Keratinocyte (primary cell): ENCODE measurements around the gene FAM156B.
"Not testable (repeated sequence)": the region's sequence is repeated elsewhere in the genome, so short reads cannot be mapped to it uniquely, and the experiment has no call there.

ENCODE experiments used
- EZH2 ChIP-seq: IDR thresholded peaks from one replicate; pipeline ENCODE4 v1.6.1; 2012; ENCODE audit warnings: inconsistent platforms, mild to moderate bottlenecking, low read length, moderate library complexity
- TF ChIP-seq, protein P1 (sequence below), 3 experiments: IDR thresholded peaks in 1 of 3; conservative IDR thresholded peaks in 1 of 3; optimal IDR thresholded peaks in 1 of 3; 2 replicates in 2 of 3; 3 replicates in 1 of 3; pipeline versions ENCODE3 to v1.5.1; 2011; ENCODE audit warnings: low read length in 3 of 3, mild to moderate bottlenecking in 3 of 3, moderate library complexity in 2 of 3, control low read depth in 1 of 3, inconsistent platforms in 1 of 3; ENCODE audit not compliant: insufficient read depth in 2 of 3; ENCODE audit errors: extremely low read depth in 1 of 3

DNA sequence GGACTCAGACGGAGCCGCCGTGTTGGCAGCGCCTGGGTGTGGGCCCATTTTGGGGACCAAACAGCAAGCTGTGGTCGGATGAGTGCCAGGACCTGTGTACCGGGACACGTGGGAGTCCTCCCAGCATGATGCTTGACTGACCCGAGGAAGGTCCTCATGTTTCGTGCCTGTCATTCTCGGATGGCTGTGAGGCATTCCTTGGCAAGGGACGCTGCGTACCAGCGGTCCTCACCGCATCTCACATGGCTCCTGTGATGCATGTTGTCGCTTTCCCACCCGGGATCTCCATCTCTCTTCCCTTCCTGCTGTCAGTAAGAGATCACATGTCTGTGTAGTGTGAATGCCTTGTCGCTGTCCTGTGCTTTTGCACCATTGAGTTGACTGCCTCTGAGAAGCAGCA lies 10.8 kb downstream of the FAM156B start:
- TF ChIP-seq, protein P1, sequence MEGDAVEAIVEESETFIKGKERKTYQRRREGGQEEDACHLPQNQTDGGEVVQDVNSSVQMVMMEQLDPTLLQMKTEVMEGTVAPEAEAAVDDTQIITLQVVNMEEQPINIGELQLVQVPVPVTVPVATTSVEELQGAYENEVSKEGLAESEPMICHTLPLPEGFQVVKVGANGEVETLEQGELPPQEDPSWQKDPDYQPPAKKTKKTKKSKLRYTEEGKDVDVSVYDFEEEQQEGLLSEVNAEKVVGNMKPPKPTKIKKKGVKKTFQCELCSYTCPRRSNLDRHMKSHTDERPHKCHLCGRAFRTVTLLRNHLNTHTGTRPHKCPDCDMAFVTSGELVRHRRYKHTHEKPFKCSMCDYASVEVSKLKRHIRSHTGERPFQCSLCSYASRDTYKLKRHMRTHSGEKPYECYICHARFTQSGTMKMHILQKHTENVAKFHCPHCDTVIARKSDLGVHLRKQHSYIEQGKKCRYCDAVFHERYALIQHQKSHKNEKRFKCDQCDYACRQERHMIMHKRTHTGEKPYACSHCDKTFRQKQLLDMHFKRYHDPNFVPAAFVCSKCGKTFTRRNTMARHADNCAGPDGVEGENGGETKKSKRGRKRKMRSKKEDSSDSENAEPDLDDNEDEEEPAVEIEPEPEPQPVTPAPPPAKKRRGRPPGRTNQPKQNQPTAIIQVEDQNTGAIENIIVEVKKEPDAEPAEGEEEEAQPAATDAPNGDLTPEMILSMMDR (optimal IDR thresholded peaks at IDR 0.05 in 1 of 3, IDR thresholded peaks at IDR 0.05 in 1 of 3, conservative IDR thresholded peaks at IDR 0.05 in 1 of 3; ENCODE audit: extremely low read depth in 1 of 3, insufficient read depth in 2 of 3, low read length in 3 of 3) = not testable (repeated sequence)
- TF ChIP-seq EZH2 = not testable (repeated sequence)
